Endothelial cell of umbilical vein (primary cell): ENCODE measurements around the gene CKAP2.

Experiments
- POLR2A ChIP-seq: IDR thresholded peaks from 2 replicates; pipeline ENCODE4 v1.6.1; 2012; ENCODE audit warnings: low read depth, mild to moderate bottlenecking, control low read depth, low read length
- POLR2AphosphoS5 ChIP-seq: IDR thresholded peaks from 2 replicates; pipeline ENCODE4 v1.6.1; 2012; ENCODE audit warnings: low read depth, mild to moderate bottlenecking, control low read depth, low read length, moderate library complexity; ENCODE audit not compliant: insufficient read depth
- TF ChIP-seq, protein P1 (sequence below), 2 donors: IDR thresholded peaks; 1 replicate in 1 of 2; 2 replicates in 1 of 2; pipeline ENCODE4 v1.5.1; 2011; ENCODE audit warnings: low read length in 2 of 2, mild to moderate bottlenecking in 2 of 2, moderate library complexity in 2 of 2, control low read depth in 1 of 2, inconsistent platforms in 1 of 2, low read depth in 1 of 2; ENCODE audit not compliant: insufficient read depth in 1 of 2; ENCODE audit errors: extremely low read depth in 1 of 2

DNA sequence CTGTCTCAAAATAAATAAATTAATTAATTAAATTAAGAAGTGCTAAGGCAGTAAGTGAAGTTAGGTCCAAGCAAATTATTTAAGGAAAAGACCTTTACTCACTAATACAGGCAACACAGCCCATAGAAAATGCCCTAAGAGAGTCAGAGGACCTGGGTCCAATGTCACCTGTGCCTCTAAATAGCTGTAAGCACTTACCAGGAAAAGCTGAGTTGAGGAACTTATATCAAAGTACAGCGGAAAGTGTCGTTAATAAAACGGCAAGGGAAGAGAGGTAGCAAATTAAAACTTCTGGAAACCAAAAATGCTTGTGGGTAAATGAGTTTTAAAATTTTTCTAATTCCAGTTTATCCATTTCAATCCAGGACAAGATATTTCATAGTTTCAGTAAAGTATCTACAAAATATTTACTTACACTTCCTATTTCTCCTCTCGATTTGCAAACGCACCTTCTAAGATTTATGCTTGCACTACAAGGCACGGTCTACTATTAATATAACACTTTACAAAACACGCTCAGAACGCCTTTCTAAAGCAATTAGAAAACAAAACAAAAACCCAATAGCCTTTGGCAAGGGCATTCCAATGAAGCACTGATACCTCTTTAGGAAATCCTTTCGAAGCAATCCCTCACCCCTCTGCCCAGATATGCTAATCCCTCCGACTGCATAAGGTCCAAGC lies 5.8 kb upstream of the CKAP2 start:
- no peak for TF ChIP-seq POLR2AphosphoS5
- TF ChIP-seq, protein P1, sequence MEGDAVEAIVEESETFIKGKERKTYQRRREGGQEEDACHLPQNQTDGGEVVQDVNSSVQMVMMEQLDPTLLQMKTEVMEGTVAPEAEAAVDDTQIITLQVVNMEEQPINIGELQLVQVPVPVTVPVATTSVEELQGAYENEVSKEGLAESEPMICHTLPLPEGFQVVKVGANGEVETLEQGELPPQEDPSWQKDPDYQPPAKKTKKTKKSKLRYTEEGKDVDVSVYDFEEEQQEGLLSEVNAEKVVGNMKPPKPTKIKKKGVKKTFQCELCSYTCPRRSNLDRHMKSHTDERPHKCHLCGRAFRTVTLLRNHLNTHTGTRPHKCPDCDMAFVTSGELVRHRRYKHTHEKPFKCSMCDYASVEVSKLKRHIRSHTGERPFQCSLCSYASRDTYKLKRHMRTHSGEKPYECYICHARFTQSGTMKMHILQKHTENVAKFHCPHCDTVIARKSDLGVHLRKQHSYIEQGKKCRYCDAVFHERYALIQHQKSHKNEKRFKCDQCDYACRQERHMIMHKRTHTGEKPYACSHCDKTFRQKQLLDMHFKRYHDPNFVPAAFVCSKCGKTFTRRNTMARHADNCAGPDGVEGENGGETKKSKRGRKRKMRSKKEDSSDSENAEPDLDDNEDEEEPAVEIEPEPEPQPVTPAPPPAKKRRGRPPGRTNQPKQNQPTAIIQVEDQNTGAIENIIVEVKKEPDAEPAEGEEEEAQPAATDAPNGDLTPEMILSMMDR (IDR thresholded peaks at IDR 0.05; ENCODE audit: extremely low read depth in 1 of 2, insufficient read depth in 1 of 2, low read depth in 1 of 2, low read length in 2 of 2) = no peak
- TF ChIP-seq POLR2A = no peak
